ENCODE measurements around the gene EIF1AD. TPM values are rescaled to one million over a fixed set of nuclear protein-coding genes. Genes with fewer than 3 reads are reported as not detected.

The EIF1AD gene
- total RNA-seq, 4 donors from 2014 or later, result 25.3 to 34.9 (median 28.2) TPM

DNA sequence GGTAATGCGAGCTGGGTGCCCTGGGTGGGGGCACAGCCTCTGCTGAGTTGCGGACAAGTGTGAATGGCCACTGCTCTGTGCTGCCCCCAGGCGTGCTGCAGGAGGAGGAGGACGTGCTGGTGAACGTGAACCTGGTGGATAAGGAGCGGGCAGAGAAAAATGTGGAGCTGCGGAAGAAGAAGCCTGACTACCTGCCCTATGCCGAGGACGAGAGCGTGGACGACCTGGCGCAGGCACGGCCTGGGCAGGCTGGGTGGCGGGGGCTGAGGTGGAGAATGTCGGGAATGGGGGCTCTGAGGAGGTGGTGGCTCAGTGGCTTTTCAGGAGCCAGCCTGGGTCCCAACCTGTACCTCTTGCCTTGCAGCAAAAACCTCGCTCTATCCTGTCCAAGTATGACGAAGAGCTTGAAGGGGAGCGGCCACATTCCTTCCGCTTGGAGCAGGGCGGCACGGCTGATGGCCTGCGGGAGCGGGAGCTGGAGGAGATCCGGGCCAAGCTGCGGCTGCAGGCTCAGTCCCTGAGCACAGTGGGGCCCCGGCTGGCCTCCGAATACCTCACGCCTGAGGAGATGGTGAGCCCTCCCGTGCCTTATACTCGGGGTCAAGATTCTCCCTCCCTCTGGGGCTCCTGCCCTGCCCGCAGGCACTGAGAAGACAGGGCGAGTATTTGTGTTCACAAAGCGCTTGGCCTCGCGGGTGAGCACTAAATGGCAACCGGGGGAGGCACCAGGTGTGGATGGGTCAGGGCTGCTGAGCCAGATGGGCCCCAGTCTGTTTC, 35.8 kb downstream of the EIF1AD start:
- no peaks in the 10 kb centered on the region for H3K27me3 ChIP-seq
- intact Hi-C loops (cut with DNase I), result no loop called here
- TF ChIP-seq, protein P1, sequence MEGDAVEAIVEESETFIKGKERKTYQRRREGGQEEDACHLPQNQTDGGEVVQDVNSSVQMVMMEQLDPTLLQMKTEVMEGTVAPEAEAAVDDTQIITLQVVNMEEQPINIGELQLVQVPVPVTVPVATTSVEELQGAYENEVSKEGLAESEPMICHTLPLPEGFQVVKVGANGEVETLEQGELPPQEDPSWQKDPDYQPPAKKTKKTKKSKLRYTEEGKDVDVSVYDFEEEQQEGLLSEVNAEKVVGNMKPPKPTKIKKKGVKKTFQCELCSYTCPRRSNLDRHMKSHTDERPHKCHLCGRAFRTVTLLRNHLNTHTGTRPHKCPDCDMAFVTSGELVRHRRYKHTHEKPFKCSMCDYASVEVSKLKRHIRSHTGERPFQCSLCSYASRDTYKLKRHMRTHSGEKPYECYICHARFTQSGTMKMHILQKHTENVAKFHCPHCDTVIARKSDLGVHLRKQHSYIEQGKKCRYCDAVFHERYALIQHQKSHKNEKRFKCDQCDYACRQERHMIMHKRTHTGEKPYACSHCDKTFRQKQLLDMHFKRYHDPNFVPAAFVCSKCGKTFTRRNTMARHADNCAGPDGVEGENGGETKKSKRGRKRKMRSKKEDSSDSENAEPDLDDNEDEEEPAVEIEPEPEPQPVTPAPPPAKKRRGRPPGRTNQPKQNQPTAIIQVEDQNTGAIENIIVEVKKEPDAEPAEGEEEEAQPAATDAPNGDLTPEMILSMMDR (IDR thresholded peaks at IDR 0.05), result no peak
- TF ChIP-seq EP300 (IDR thresholded peaks at IDR 0.05) (no peak), POLR2A (IDR thresholded peaks at IDR 0.05; ENCODE audit: low read depth) (no peak), POLR2AphosphoS5 (IDR thresholded peaks at IDR 0.05) (no peak)

DNA sequence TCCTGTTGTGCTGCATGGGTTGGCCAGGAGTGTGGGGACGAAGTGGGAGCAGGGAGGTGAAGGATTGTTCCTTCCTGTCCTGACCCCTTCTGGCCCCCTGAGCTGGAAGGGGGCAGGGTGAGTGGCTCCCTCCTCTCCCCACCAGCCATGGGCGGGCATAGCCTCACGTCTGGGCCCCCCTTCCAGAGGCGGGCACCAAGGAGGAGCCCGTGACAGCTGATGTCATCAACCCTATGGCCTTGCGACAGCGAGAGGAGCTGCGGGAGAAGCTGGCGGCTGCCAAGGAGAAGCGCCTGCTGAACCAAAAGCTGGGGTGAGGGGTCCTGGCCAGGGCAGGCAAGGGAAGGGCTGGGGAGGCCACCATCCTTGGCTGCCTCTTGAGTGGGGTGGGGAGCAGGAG, 37.1 kb downstream of the EIF1AD start:
- no peak for DNase-seq (ENCODE audit: extremely low spot score)
- H3K4me1 ChIP-seq, result peaks cover 23 to 34% (median 32%) of the 10 kb centered on the region in 4 donors
- H3K36me3 ChIP-seq, result peaks cover 58 to 65% (median 61%) of the 10 kb centered on the region in 4 donors
- TF ChIP-seq POLR2AphosphoS5 (IDR thresholded peaks at IDR 0.05), result no peak
- no peak for TF ChIP-seq EP300 (IDR thresholded peaks at IDR 0.05)
- no peak overlapping the region for H3K27ac ChIP-seq (replicated peaks in 1 of 4)
- H3K9me3 ChIP-seq, result no peaks in the 10 kb centered on the region
- 71% methylated on average over 9 of the region's 10 CpGs for WGBS
- H3K4me3 ChIP-seq, result no peak overlapping the region
- intact Hi-C loops (cut with DNase I), result loop anchor here (5.0 kb wide), 1 partner anchor 37 kb away; the partner anchor contains the start of genes BANF1 and EIF1AD
- no peaks in the 10 kb centered on the region for H3K27me3 ChIP-seq

More for the DNA sequence above, 35.8 kb downstream of the EIF1AD start:
- WGBS, result 91% methylated on average over 28 of the region's 36 CpGs
- Histone ChIP-seq H3K9me3 (no peaks in the 10 kb centered on the region), H3K36me3 (peaks cover 61 to 72% (median 68%) of the 10 kb centered on the region in 4 donors), H3K27ac (replicated peaks in 1 of 4) (no peak overlapping the region), H3K4me1 (peaks cover 18 to 28% (median 26%) of the 10 kb centered on the region in 4 donors), H3K4me3 (no peak overlapping the region)
- DNase-seq (ENCODE audit: extremely low spot score), result no peak

DNA sequence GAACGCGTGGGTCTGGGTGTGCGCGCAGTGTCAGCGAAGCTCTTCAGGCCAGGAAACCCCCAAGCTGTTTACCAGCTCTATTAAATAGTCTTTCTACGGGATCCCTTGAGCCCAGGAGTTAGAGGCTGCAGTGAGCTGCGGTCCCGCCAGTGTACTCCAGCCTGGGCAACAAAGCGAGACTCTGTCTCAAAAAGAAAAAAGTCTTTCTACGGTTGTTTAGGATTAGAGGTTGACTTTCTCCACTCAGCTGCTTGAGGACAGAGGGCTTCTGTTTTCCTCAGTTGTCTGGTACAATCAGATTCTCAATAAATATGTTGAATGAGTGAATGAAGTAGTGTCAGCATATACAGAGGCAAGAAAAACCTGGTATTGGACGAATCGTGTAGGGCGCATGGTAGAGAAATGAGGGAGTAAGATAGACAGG, 39.8 kb downstream of the EIF1AD start:
- intact Hi-C loops (cut with DNase I), result loop anchor here (5.0 kb wide), 1 partner anchor 40 kb away; the partner anchor contains the start of genes BANF1 and EIF1AD

DNA sequence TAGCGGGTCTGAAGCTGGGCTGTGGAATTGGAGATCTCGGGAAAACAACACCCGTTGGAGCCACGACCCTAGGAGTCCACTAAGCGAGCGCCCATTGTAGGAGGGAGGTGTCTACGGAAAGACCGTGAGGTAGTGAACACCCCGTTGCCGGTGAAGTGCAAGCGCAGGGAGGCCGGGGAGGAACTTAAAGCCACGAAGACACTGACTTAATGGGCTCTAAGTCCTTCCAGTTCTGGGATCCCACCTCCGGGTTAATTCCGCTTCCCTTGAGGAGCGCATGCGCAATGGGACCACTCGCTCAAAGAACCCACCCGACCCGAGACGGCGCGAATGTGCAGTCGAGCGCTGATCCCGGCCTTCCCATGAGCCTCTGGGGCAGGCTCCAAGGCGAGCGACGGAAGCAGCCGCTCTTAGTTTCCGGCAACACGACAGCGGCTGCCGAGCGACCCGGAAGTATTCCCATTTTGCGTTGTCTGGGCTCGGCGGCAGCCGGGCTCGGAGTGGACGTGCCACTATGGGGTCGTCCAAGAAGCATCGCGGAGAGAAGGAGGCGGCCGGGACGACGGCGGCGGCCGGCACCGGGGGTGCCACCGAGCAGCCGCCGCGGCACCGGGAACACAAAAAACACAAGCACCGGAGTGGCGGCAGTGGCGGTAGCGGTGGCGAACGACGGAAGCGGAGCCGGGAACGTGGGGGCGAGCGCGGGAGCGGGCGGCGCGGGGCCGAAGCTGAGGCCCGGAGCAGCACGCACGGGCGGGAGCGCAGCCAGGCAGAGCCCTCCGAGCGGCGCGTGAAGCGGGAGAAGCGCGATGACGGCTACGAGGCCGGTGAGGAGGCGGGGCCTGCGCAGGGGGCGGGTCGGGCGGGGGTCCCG, 40.5 kb downstream of the EIF1AD start, which contains the start of gene SART1:
Gene SART1 (plus strand): TSS at position 468 of the 874 bp plus-strand sequence. CDS start 47 bp downstream, at position 515.
- H3K9me3 ChIP-seq, result no peaks in the 10 kb centered on the region
- DNase-seq (ENCODE audit: extremely low spot score), result peak; percentile 99
- under 1% methylated on average over 35 of the region's 97 CpGs for whole genome bisulfite sequencing
- TF ChIP-seq POLR2A (IDR thresholded peaks at IDR 0.05; ENCODE audit: low read depth) (peak; percentile 18), EP300 (IDR thresholded peaks at IDR 0.05) (no peak), POLR2AphosphoS5 (IDR thresholded peaks at IDR 0.05) (peak; percentile 89 to 99)
- TF ChIP-seq, protein P1 (IDR thresholded peaks at IDR 0.05), result peak in 1 of 3 experiments; percentile 43
- H3K4me3 ChIP-seq, result peak within 1 kb of the TSS; percentile 92 to 99 (median 96)
- peaks cover 0 to 12% (median 0%) of the 10 kb centered on the region in 4 donors for H3K27me3 ChIP-seq
- intact Hi-C loops (cut with DNase I), result loop anchor here (1.0 to 5.0 kb wide), 2 partner anchors 41 to 73 kb away; partner anchors contain the start of genes BANF1, EIF1AD and FIBP
- H3K4me1 ChIP-seq, result peaks cover 23 to 34% (median 32%) of the 10 kb centered on the region in 4 donors
- peak within 1 kb of the TSS; percentile 84 to 92 (median 91) for H3K27ac ChIP-seq (replicated peaks in 1 of 4)
- peaks cover 24 to 31% (median 28%) of the 10 kb centered on the region in 4 donors for H3K36me3 ChIP-seq

More for the DNA sequence above, 39.8 kb downstream of the EIF1AD start:
- Histone ChIP-seq H3K9me3 (no peaks in the 10 kb centered on the region), H3K4me1 (peaks cover 23 to 34% (median 32%) of the 10 kb centered on the region in 4 donors), H3K36me3 (peaks cover 30 to 38% (median 34%) of the 10 kb centered on the region in 4 donors), H3K27me3 (peaks cover 0 to 6% (median 0%) of the 10 kb centered on the region in 4 donors), H3K27ac (replicated peaks in 1 of 4) (peak overlapping the region; percentile 84 to 92 (median 91)), H3K4me3 (peak overlapping the region; percentile 92 to 99 (median 96))
- TF ChIP-seq POLR2AphosphoS5 (IDR thresholded peaks at IDR 0.05), result no peak
- TF ChIP-seq, protein P1 (IDR thresholded peaks at IDR 0.05), result no peak
- TF ChIP-seq POLR2A (IDR thresholded peaks at IDR 0.05; ENCODE audit: low read depth), result no peak
- no peak for TF ChIP-seq EP300 (IDR thresholded peaks at IDR 0.05)
- no peak for DNase-seq (ENCODE audit: extremely low spot score)
- WGBS, result 5% methylated on average over 13 of the region's 13 CpGs
